AG09309 (cell line): ENCODE results near the gene PDE4D.
"Not testable (repeated sequence)": the region's sequence is repeated elsewhere in the genome, so short reads cannot be mapped to it uniquely, and the experiment has no call there.

Source experiments
- DNase-seq: peaks from one replicate; pipeline ENCODE4 v3.0.0-alpha.2; 2010; ENCODE audit warnings: low read depth
- H3K4me3 ChIP-seq: 2 replicates; pipeline ENCODE4 v1.5.1; 2011; ENCODE audit warnings: mild to moderate bottlenecking, low read depth, low read length, moderate library complexity; ENCODE audit not compliant: control insufficient read depth
- CTCF ChIP-seq: IDR thresholded peaks from 2 replicates; pipeline ENCODE4 v1.5.1; 2011; ENCODE audit warnings: mild to moderate bottlenecking, low read depth, low read length, inconsistent platforms; ENCODE audit not compliant: insufficient read depth, control insufficient read depth; ENCODE audit errors: missing control alignments

PDE4D gene

GRCh38 chr5:59412428-59412827, 481.1 kb downstream of the PDE4D start:
- no peak overlapping the region for H3K4me3 ChIP-seq
- no peak for DNase-seq
- no peak for TF ChIP-seq CTCF

- H3K4me3 ChIP-seq, DNase-seq: not testable (repeated sequence)
Measured at GRCh38 chr5:59408997-59409396, 484.5 kb downstream of the PDE4D start.

- no peak for DNase-seq
- no peak overlapping the region for H3K4me3 ChIP-seq
- TF ChIP-seq CTCF = no peak
Measured at GRCh38 chr5:59407967-59408366, 485.6 kb downstream of the PDE4D start.

GRCh38 chr5:59401637-59402036, 491.9 kb downstream of the PDE4D start:
- no peak overlapping the region for H3K4me3 ChIP-seq
- TF ChIP-seq CTCF = no peak
- no peak for DNase-seq

GRCh38 chr5:59394956-59395355, 498.6 kb downstream of the PDE4D start:
- not testable (repeated sequence) for DNase-seq, H3K4me3 ChIP-seq

GRCh38 chr5:59393585-59394420, 499.7 kb downstream of the PDE4D start:
- TF ChIP-seq CTCF = no peak
- DNase-seq = no peak

GRCh38 chr5:59391576-59391975, 501.9 kb downstream of the PDE4D start:
- H3K4me3 ChIP-seq = no peak overlapping the region
- DNase-seq = no peak
- TF ChIP-seq CTCF = no peak

More at GRCh38 chr5:59393585-59394420, 499.7 kb downstream of the PDE4D start:
- H3K4me3 ChIP-seq = no peak overlapping the region

GRCh38 chr5:59390989-59391388, 502.5 kb downstream of the PDE4D start:
- DNase-seq = no peak
- TF ChIP-seq CTCF = no peak
- no peak overlapping the region for H3K4me3 ChIP-seq
